GM19043 (cell line): ENCODE results near the gene COQ5.
A peak's percentile ranks its signal among the peaks of the same experiment; 100 is the strongest.

ENCODE experiments used
- ATAC-seq: cut with Tn5 transposase; IDR thresholded peaks from one replicate; pipeline ENCODE4 v1.9.1; 2021; ENCODE audit warnings: low read depth; ENCODE audit not compliant: unreplicated experiment

Gene COQ5, protein sequence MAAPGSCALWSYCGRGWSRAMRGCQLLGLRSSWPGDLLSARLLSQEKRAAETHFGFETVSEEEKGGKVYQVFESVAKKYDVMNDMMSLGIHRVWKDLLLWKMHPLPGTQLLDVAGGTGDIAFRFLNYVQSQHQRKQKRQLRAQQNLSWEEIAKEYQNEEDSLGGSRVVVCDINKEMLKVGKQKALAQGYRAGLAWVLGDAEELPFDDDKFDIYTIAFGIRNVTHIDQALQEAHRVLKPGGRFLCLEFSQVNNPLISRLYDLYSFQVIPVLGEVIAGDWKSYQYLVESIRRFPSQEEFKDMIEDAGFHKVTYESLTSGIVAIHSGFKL

DNA sequence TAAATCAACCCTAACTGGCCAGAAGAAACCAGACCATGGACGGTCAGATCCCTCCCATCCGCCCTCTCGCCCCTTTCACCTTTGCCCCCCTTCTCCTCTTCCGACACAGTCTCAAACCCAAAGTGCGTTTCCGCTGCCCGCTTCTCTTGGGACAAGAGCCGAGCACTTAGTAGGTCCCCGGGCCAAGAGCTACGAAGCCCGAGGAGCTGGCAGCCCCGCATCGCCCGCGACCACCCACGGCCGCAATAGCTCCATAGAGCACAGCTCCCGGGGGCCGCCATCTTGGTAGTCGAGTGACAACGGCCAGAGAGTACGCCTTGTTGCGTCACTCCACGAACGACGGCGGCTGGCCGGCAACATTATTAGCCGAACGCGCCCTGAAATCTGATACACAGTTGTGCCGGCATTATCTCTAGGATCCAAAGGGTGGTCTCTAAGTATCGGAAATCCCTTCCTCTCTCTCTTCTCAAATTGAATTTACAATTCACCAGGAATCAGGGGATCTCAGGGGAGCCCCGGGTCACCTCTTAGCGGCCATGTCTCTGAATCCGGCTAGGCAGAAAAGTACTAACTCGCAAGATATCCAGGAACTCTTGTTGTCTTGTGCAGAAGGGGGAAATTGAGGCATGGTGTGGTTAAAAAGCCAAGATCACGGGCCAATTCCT is at the start of gene COQ5:
COQ5 (minus strand) TSS at position 298 of the 665 bp plus-strand sequence; CDS start at position 281, 17 bp downstream.
- ATAC-seq = peak; percentile 87

DNA sequence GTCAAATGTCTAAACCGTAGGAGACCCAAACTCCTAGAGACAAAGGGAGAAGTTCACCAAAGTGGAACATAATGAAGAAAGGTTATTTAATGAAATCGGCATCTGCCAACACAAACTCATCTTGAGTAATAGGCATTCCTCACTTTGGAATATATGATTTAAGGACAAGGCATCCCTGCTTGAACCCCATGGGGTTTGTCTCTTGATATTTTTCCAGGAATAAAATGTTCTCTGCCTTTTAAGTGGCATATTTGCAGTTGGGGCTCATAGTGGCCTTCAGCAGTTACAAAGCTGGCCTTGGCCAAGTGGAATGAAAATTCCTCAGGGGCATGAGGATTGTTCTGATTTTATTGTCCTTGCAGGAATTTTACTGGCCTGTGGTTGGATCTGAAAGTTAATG is 45.1 kb upstream of the COQ5 start:
- no peak for ATAC-seq

DNA sequence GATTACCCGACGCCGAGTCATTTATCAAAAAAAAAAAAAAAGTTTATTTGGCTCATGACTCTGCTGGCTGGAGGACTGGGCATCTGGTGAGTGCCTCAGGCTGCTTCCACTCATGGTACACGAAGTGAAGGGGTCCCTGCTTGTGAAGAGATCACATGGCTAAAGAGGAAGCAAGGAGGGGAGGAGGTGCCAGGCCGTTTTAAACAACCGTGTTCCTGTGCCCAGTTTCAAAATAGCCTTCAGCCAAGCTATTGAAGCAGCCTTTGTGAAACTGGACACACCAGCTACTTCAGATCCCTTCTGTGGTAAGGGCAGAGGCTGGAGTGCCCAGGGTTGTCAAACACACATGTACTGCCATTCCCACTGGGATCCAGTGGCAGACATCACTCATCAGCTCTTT is 44.6 kb upstream of the COQ5 start:
- ATAC-seq = no peak

DNA sequence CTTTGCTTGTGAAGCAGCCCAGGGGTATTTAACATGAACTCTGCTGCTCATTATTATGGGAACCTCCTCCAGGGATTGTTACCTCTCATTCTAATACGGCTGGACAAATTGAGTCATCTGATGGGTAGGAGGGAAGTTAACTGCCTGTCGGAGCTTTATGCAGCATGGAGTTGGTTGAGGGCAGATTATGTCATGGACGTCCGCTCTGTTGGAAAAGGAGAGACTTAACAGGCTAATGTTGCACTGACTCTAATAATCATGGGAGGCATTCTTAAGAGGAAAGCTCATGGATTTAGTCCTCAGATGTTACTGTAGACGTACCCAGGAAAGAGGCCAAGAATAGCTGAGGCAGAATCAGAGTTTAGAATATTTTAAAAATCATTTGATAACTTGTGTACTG is 42.3 kb upstream of the COQ5 start:
- no peak for ATAC-seq

DNA sequence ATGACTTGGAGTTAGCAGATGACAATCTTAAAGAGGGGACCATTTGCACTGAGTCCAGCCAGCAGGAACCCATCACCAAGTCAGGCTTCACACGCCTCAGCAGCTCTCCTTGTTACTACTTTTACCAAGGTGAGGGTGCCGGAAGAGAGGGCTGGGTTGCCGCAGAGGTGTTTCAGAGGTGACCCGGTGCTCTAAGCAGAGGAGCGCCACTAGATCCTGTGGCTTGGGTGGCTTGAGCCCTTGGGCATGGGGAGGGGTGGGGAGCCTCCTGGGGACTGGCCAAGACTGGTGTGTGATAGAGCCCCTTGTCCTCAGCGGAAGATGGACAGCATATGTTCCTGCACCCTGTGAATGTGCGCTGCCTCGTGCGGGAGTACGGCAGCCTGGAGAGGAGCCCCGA is 34.5 kb upstream of the COQ5 start:
- no peak for ATAC-seq

DNA sequence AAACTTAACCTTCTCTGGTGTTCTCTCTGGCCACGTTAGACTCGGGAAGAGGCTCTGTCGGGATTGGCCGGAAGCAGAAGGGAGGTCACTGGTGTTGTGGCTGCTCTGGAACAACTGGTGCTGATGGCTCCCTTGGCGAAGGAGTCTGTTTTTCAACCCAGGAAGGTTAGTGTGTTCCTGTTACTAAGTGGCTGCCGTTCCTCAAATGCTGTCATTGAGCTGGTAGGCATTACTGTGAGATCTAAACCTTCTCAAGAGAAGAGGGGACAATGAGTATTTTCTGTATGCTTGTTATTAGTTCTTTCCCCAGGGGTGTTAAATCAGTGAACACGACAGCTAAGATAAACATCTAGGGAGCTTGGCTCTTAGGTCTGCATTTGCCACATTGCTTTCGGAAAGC is 33.9 kb upstream of the COQ5 start:
- ATAC-seq = no peak

DNA sequence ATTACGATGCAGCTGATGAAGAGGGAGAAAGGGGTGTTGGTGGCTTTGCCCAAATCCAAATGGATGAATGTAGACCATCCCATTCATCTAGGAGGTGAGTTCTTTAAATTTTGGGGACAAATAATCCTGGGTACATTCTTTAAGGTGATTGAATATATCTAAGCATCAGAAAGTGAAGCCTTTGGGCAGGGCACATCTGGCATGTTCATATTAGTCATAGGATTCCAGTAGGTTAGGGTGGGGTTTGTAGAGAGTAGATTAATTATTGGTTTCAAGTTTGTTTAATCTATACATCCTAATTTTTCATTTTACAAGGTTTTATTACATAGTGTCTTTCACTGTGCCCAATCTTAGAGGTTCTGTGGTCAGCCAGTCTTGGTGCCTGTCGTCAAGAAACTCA is 28.6 kb upstream of the COQ5 start:
- no peak for ATAC-seq

DNA sequence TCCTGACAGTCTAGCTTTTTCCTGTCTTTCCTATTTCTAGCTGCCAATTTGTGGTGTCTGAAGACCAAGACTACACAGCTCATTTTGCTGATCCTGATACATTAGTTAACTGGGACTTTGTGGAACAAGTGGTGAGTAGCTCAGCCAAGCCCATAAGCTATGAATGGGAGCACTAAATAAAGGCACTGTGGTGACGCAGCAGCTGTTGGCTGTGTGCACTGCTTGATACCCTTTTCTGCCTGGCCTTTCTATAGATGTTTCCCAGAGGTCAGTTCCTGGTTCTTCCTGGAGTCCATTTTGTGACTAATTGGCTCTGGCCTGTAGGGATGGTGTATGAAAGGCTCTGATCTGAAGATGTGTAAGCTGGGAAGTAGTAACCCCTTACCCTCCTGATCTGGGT is 25.7 kb upstream of the COQ5 start:
- no peak for ATAC-seq

DNA sequence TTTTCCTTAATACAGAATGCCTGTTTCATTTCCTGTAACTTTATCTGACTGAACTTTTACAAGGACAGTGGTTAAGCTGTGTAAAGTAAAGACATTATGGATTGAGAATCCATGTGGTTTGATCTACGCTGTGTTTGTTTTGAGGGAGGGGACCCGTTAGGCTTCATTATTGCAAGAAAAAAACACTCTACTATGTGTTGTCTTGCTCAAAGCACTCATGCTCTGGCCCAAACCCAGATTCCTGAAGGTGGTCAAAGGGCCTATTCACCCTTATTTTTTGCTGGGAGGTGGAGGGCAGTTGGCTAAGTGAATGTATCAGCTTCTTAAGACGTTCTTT is 17.1 kb upstream of the COQ5 start:
- ATAC-seq = no peak

DNA sequence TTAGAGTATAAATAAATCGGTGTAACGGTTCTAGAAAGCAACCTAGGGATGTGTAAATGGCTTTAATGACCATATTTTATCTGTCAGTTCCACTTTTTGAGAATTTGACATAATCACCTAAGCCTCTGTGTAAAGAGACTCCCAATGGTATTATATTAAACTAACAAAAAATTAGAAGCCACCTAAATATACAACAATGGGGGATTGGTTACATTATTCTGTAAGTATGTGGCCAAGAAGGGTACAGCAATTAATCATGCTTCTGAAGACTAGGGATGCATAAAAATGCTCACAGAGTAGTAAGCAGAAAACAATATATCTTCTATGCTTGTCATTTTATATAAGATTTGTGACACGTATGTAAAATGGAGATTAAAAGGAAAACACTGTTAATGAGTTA is 15.7 kb upstream of the COQ5 start:
- ATAC-seq = no peak

DNA sequence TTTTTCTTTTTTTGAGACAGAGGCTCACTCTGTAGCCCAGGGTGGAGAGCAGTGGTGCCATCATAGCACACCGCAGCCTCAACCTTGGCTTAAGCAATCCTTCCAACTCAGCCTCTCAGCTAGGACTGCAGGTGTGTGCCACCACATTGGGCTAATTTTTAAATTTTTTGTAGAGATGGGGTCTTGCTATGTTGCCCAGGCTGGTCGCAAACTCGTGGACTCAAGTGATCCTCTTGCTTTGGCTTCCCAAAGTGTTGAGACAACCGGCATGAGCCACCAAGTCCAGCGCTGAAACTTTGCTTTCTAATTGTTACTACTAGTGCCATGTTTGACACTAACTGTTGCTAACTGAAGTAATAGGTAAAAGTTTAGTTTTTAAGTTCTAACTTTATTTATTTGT is 13.2 kb upstream of the COQ5 start:
- ATAC-seq = no peak

DNA sequence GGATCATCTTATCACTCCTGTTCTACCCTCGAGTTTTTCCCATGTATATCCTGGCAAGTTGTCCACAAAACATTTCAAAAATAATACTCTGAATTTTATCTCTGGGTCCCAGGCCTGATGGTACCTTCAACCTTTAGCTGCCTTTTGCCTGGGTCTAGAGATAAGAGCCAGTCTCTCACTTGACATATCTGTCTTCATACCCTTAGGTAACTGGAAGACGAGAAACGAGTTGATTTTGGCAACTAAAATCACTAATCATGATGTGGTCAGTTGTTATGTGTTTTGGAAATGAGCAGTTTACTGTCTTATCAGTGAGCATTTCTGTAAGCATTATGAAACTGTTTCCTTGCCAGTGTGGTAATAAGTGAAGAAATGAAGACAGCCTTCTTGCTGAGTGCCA is 11.5 kb upstream of the COQ5 start:
- ATAC-seq = no peak

DNA sequence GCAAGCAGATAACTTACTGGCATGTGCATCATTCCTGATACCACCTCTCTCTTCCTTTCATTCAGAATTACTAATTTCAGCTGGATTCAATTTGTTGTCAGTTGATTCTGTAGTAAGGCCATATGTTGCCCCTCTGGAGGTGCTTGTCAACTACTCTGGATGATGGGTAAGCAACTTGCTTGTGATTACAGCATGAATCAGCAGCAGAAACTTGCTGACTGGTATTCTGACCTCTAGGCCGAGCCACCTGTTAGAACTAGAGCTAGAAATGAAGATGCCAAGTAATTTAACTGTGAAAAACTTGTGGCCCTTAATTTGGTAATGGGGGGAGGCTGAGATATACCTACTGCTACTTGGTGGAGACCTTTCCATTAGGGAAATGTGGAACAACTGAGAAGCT is 10.3 kb upstream of the COQ5 start:
- no peak for ATAC-seq

DNA sequence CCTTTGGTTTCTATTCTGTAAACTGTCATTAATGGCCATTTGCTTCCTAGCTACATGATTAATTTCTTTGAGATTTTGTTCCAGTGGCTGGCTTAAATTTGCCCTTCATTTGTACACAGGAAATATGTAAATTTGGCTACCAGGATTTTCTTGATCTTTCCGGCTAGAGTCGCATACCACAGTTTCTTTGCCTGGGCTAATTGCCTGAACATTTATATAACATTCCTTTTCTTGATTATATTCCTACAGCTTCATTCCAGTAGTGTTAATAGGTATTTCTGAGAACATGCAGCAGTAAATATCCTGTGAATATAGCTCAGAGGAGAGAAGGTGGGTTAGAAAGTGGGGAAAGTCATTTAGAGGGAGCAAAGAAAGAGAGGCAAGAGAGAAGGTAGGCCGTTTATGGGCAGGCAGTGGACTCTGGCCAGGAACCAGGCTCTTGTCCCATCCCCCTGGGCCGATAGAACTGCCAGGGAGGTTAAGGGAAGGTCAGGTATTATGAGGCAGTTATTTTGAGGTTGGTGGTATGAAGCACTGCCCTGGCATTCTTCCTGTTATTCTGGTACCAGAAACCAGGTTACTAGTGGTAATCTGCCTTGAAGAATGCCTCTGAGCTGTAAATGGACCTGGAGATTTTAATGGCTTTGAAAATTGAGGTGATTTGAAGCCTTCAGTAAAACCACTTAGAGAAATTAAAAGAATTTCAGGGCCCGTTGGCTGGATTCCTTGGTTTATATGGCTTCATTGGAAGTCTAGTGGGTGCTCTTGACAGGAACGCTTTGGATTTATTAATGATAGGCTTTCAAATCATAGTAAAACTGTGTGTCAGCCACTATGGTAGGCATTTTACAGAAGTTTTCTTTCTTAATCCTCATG is 9.6 kb upstream of the COQ5 start:
- ATAC-seq = no peak

DNA sequence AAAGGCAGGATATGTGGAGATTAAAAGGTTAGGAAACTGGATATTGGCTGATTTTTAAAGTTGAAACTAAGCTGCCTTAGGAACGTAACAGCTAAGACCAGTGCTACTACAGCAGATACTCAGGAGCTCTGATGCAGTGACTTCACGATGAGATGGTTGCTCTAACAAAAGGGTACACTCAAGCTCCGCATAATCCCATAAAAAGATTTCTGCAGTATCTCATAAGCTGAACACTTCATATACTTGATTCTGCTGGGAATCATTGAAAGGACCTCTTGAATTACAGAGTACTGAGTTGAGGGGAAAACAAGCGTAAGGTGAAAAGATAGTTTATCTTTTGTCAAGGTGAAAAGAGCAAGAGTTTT is 8.9 kb upstream of the COQ5 start:
- ATAC-seq = no peak

DNA sequence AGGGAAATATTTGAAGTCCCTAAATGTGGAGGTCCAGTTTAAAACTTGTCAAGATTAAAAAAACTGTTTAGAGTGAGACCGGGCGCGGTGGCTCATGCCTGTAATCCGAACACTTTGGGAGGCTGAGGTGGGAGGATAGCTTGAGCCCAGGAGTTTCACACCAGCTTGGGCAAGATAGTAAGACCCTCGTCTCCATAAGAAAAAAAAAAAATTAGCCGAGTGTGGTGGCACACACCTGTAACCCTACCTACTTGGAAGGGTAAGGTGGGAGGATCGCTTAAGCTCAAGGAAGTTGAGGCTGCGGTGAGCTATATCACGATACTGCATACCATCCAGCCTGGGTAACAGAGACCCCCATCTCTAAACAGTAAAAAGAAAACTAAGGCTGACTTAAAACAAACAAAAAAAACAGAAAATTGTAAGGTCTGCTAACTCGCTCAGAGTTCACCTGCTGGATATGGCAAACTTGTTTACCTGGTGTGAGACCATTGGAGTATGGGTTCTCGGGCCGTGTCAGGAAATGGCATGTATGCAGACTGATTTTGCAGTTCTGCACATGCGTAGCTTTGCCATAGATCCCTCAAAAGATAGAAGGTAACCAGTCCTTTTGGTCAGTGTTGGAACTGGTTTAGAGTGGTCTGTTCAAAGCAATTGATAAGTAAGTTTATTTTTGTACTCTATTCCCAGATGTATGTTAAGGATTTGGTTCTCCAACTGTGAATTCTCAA is 7.3 kb upstream of the COQ5 start:
- no peak for ATAC-seq

DNA sequence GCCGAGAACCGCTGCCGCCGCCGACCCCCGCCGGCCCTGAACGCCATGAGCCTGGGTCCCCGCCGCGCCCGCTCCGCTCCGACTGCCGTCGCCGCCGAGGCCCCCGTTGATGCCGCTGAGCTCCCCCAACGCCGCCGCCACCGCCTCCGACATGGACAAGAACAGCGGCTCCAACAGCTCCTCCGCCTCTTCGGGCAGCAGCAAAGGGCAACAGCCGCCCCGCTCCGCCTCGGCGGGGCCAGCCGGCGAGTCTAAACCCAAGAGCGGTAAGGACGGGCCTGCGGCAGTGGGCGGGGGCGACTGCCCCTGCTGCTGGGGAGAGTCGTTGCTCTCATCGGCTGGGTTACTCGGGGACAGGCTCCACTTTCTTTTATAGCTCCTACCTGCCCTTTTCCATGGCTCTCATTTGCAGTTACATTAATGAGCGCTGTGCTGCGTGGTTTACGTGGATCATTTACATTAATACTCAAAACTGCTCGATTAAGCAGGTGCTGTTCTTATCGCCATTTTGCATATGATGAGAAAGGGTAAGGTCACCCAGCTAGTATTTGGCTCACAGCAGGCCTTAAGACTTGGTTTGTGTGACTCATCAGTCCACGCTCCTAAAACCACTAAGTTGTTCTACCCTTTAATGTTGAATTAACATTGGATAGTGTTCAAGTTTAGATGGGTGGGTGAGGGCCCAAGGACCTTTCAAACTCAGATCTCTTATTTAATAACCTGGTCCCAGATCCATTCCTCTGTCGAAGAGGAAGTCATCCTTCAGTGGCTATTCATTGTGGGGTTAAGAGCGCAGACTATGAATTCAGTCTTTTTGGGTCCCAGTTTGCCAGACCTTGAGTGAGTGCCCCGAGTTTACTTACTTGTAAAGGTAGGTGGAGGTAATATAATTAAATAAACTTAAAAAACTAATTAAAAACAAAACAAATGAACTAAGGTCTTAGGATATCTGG is 6.0 kb upstream of the COQ5 start:
- peak; percentile 17 for ATAC-seq

DNA sequence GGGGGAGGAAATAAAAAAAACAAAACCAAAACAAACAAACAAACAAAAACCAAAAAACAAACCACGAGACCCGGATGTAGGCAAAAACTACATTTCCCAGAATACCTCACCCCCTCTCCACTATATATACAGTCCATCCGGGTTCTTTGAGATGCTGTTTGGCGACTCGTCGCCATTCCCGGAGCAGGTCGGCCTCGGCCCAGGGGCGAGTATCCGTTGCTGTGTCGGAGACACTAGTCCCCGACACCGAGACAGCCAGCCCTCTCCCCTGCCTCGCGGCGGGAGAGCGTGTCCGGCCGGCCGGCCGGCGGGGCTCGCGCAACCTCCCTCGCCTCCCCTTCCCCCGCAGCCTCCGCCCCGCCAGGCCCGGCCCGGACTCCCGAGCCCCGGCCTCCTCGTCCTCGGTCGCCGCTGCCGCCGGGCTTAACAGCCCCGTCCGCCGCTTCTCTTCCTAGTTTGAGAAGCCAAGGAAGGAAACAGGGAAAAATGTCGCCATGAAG is 5.3 kb upstream of the COQ5 start, which contains the start of gene RNF10:
RNF10 (plus strand) TSS at position 154 of the 500 bp plus-strand sequence. CDS start 456 bp downstream, outside the sequence.
- ATAC-seq = peak; percentile 63

DNA sequence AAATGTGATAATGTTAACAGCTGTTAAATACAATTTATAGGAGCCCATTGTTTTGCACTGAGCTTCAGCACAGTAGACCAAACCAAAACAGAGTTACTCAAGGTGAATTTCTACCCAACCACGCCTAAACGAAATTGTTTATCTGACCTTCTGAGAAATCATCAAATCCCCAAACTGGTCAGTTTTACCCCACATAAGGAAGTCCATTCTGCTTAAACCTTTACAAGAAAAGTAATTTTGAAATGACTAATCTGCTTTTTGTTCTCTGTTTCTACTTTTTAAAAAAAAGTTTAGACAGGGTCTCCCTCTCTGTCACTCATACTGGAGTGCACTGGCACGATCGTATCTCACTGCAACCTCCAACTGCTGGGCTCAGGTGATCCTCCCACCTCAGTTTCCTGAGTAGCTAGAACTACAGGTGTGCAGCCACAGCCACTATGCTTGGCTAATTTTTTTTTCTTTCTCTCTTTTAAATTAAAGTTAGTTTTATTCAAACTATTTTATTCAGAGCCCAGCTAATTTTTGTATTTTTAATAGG is 3.8 kb upstream of the COQ5 start:
- ATAC-seq = no peak
